GM12878 (cell line): Measurements from ENCODE around the gene JOSD2. TPM values are rescaled to one million over a fixed set of nuclear protein-coding genes. Genes with fewer than 3 reads are reported as not detected.

Experiments
- ATAC-seq: fragments of 200-7000 bp; cut with Tn5 transposase; 3 replicates; pipeline ENCODE4 v1.9.1; 2020; ENCODE audit warnings: mild to moderate bottlenecking, moderate library complexity
- BruUV-seq: library from RNA; stranded (reverse); fragments of 400-500 nt; replicated peaks from 2 replicates; lab custom pipeline; 2021; lab: Mats Ljungman, UMichigan
- CTCF ChIA-PET: fragments of 300-600 bp; sonication (Branson Sonifier 250); formaldehyde crosslinking; extraction: SDS; loops from one replicate; lab custom pipeline; 2021; ENCODE audit warnings: inconsistent platforms; lab: Yijun Ruan, JAX
- POLR2A ChIA-PET: fragments of 350-600 bp; formaldehyde crosslinking; extraction: SDS; loops from one replicate; lab custom pipeline; 2021; ENCODE audit warnings: inconsistent platforms; lab: Charles Lee
- RAD21 ChIA-PET: fragments of 300-600 bp; sonication (Branson Sonifier 250); formaldehyde crosslinking; loops from one replicate; lab custom pipeline; 2023; ENCODE audit warnings: antibody characterized with exemption; ENCODE audit not compliant: unreplicated experiment; lab: Charles Lee
- SMC1A ChIA-PET: fragments of 300-600 bp; sonication (Branson Sonifier 250); formaldehyde crosslinking; loops from one replicate; lab custom pipeline; 2023; ENCODE audit not compliant: unreplicated experiment, uncharacterized antibody; lab: Charles Lee
- DNase-seq: peaks from one replicate; pipeline ENCODE4 v3.0.0-alpha.2; 2011; ENCODE audit warnings: low read depth, low spot score
- FAIRE-seq: peaks from 3 replicates; lab custom pipeline; 2011; peaks lifted over from hg19 to GRCh38; lab: Jason Lieb, UNC
- H2AFZ ChIP-seq: 2 replicates; pipeline ENCODE4 v1.6.0; 2011; ENCODE audit warnings: low read depth, low read length, control low read depth; ENCODE audit not compliant: control insufficient read depth
- H3K27ac ChIP-seq: 2 replicates; pipeline ENCODE4 v1.5.1; 2011; ENCODE audit warnings: control low read depth; ENCODE audit not compliant: control insufficient read depth, insufficient read depth
- H3K27me3 ChIP-seq, 2 experiments: replicated peaks in 1 of 2; 2 replicates each; pipeline versions ENCODE4 v1.6.0 to v1.6.1; 2011; ENCODE audit warnings: low read length in 1 of 2; ENCODE audit not compliant: control insufficient read depth in 2 of 2, insufficient read depth in 2 of 2
- H3K36me3 ChIP-seq, 2 experiments: 2 replicates each; pipeline ENCODE4 v1.5.1; 2011; ENCODE audit warnings: low read length in 1 of 2; ENCODE audit not compliant: control insufficient read depth in 2 of 2, insufficient read depth in 2 of 2
- H3K4me1 ChIP-seq: 2 replicates; pipeline ENCODE4 v1.6.1; 2011; ENCODE audit warnings: mild to moderate bottlenecking, low read length, moderate library complexity, mixed read lengths; ENCODE audit not compliant: control insufficient read depth, insufficient read depth
- H3K4me2 ChIP-seq: 2 replicates; pipeline ENCODE4 v1.6.0; 2011; ENCODE audit warnings: control low read depth; ENCODE audit not compliant: control insufficient read depth, insufficient read depth
- H3K4me3 ChIP-seq: fragments of 200-600 bp; sonication (generic); 2 replicates; pipeline ENCODE4 v1.5.1; 2016
- H3K79me2 ChIP-seq: 2 replicates; pipeline ENCODE4 v1.6.0; 2011; ENCODE audit warnings: low read length; ENCODE audit not compliant: control insufficient read depth, insufficient read depth
- H3K9ac ChIP-seq: 2 replicates; pipeline ENCODE4 v1.8.0; 2011; ENCODE audit warnings: low read length, control low read depth, mixed read lengths; ENCODE audit not compliant: control insufficient read depth, insufficient read depth
- H3K9me3 ChIP-seq: replicated peaks from 3 replicates; pipeline ENCODE4 v1.5.1; 2011; ENCODE audit warnings: mild to moderate bottlenecking, low read length; ENCODE audit not compliant: control insufficient read depth, insufficient read depth
- H4K20me1 ChIP-seq: 2 replicates; pipeline ENCODE4 v1.6.0; 2011; ENCODE audit not compliant: control insufficient read depth, insufficient read depth
- ASH2L ChIP-seq: fragments of 300-600, 200-600 bp; sonication (generic); IDR thresholded peaks from 2 replicates; pipeline ENCODE4 v1.6.1; 2017; ENCODE audit warnings: low read depth, mild to moderate bottlenecking, borderline replicate concordance
- KDM1A ChIP-seq: fragments of 200-600 bp; sonication (generic); IDR thresholded peaks from 2 replicates; pipeline ENCODE4 v1.6.1; 2016; ENCODE audit warnings: borderline replicate concordance
- NR2C1 ChIP-seq: fragments of 450-650 bp; IDR thresholded peaks from 2 replicates; pipeline ENCODE4 v1.6.1; 2017; ENCODE audit warnings: antibody characterized with exemption, mild to moderate bottlenecking, moderate library complexity
- SMARCA5 ChIP-seq: fragments of 450-650 bp; IDR thresholded peaks from 2 replicates; pipeline ENCODE4 v1.6.1; 2017; ENCODE audit warnings: mild to moderate bottlenecking
- TCF3 ChIP-seq: IDR thresholded peaks from 2 replicates; pipeline ENCODE4 v1.6.1; 2012; ENCODE audit warnings: low read depth, mild to moderate bottlenecking, low read length, borderline replicate concordance; ENCODE audit not compliant: insufficient read depth
- WGBS: methylation state at CpG from one replicate; pipeline ENCODE4 v1.1.6; 2016; ENCODE audit warnings: low lambda C conversion rate; ENCODE audit not compliant: insufficient replicate concordance, insufficient coverage; ENCODE audit errors: missing lambda C conversion rate; 5-methylcytosine and 5-hydroxymethylcytosine counted together
- in situ Hi-C: fragments of 300-500 bp; cut with MboI; formaldehyde crosslinking; loops from 9 replicates; pipeline ENCODE4 v1.14.3; 2018; ENCODE audit warnings: mixed read lengths
- intact Hi-C: fragments of 100-400 bp; cut with micrococcal nuclease; formaldehyde crosslinking; loops from one replicate; pipeline ENCODE4 v1.14.2; 2022; ENCODE audit not compliant: unreplicated experiment
- polyA plus RNA-seq, 11 experiments: library from polyadenylated mRNA; depleted of rRNA in 4 of 11; unstranded in 6 of 11; stranded (reverse) in 5 of 11; fragments of >200 nt; fragmentation: Nextera tagmentation in 4 of 11; fragmentation: Illumina TruSeq in 1 of 11; extraction: Ambion mirVana in 4 of 11; extraction: Trizol in 1 of 11; gene quantifications; 1 replicate in 1 of 11; 2 replicates in 10 of 11; pipeline versions ENCODE4 v1.2.1 to v1.2.3, GENCODE V29; 2011 to 2016; ENCODE audit warnings: inconsistent platforms in 2 of 11, missing spikeins in 2 of 11, low read depth in 1 of 11
- total RNA-seq, 4 experiments: library from RNA; depleted of rRNA in 3 of 4; stranded (reverse); fragments of >200 nt in 3 of 4; fragmentation: Illumina TruSeq in 1 of 4; extraction: Trizol in 1 of 4; gene quantifications; 2 replicates each; pipeline versions ENCODE4 v1.2.1 to v1.2.3, GENCODE V29; 2013 to 2021
- TF ChIP-seq, protein P1 (sequence below): IDR thresholded peaks from 2 replicates; pipeline ENCODE4 v1.6.1; 2011; ENCODE audit warnings: low read depth, mild to moderate bottlenecking, low read length, moderate library complexity, borderline replicate concordance; ENCODE audit errors: extremely low read depth

JOSD2 gene
- total and polyA plus RNA-seq, 10 of the 15 experiments (the other 5 are each of a cell fraction or from before 2014, with no cell fraction given) = 0.91 to 26.7 (median 13.0) TPM

GRCh38 chr19:50495020-50495531, 15.9 kb downstream of the JOSD2 start:
- no peak for DNase-seq
- H2AFZ ChIP-seq = no peak overlapping the region
- no peaks in the 10 kb centered on the region for H3K79me2 ChIP-seq
- no peaks in the 10 kb centered on the region for H3K36me3 ChIP-seq
- ChIA-PET POLR2A (no interaction called here), RAD21 (no interaction called here), SMC1A (no interaction called here), CTCF (no interaction called here)
- H3K27me3 ChIP-seq = no peaks in the 10 kb centered on the region
- no peak overlapping the region for H3K27ac ChIP-seq
- H3K4me3 ChIP-seq = no peak overlapping the region
- no TSS peak for BruUV-seq
- no peaks in the 10 kb centered on the region for H3K9me3 ChIP-seq
- no peak for FAIRE-seq
- 48% methylated on average over 5 of the region's 5 CpGs for WGBS
- H3K4me1 ChIP-seq = no peaks in the 10 kb centered on the region
- intact Hi-C loops = no loop called here
- H4K20me1 ChIP-seq = no peaks in the 10 kb centered on the region
- H3K9ac ChIP-seq = no peak overlapping the region
- TF ChIP-seq KDM1A = no peak
- no peak for TF ChIP-seq TCF3
- TF ChIP-seq SMARCA5 = no peak
- no peak for TF ChIP-seq NR2C1
- TF ChIP-seq ASH2L = no peak
- TF ChIP-seq, protein P1, sequence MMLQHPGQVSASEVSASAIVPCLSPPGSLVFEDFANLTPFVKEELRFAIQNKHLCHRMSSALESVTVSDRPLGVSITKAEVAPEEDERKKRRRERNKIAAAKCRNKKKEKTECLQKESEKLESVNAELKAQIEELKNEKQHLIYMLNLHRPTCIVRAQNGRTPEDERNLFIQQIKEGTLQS = no peak
- in situ Hi-C loops = no loop called here
- no peak for ATAC-seq
- H3K4me2 ChIP-seq = no peak overlapping the region
